GM21528 (cell line): ENCODE measurements around the gene SNX13.
"Not testable (repeated sequence)": the region's sequence is repeated elsewhere in the genome, so short reads cannot be mapped to it uniquely, and the experiment has no call there.

ENCODE experiments used
- ATAC-seq: cut with Tn5 transposase; IDR thresholded peaks from one replicate; pipeline ENCODE4 v1.9.1; 2021; ENCODE audit warnings: mild to moderate bottlenecking, moderate library complexity; ENCODE audit not compliant: unreplicated experiment, low FRiP score

SNX13 gene

DNA sequence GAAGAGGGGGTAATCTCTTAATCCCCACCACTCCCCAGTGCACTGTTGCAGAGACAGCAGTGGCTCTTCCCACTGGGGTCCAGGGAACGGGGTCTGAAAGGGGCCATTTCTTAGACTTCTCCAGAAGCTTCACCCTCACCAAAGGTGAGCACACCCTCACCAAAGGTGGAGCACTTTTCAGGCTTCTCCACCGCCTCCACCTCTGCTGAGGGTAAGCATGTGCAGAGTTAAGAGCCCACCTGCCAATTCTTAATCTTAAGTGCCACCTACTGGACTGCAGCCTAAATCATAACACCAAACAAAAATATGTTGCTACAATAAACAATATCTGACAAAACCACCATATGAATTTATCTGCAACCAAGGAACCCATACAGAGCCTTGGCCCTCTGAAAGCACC lies 27.0 kb downstream of the SNX13 start:
- no peak for ATAC-seq

DNA sequence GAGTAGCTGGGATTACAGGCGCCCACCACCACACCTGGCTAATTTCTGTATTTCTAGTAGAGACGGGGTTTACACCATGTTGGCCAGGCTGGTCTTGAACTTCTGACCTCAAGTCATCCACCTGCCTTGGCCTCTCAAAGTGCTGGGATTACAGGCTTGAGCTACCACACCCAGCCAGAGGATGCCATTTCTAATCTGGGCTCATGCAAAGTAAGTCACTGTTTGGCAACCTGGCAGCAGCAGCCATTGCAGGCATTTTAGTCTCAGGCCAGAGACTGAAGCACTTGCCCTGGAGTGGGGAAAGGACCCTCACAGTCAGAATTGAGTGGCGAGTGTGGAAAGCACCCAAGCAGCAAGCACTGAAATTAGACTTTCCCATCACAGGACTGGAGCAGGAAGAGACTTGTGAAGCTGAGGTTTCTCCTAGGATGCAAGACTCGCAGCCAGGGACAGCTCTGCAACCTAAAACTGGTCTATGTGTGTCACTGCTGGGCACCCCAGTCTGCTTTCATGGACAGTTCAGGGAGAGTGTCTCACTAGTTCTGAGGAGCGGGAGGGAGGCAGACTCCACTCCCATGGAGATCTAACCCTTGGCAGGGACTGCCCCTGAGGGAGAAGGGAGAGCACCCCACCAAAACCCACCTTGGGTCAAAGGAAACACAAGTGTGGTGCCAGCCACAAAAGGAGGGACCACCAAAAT lies 27.6 kb downstream of the SNX13 start:
- ATAC-seq, result no peak

DNA sequence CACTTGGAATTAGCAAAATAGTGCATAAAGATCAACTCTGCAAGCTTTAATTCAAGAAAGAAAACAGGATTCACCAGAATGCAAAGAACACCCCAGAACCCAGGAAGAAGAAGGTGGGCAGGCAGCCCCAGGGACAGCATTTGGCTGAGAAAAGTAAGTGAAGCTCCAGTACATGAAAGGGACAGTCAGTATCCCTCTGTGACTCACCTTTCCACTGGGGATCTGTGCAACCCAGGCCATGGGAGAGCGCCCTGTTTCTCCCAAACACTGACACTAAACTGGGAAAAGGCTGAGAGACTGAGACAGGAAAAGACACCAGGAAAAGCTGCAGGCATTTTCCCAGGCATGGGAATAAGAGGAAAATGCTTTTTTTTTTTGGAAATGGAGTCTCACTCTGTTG lies 28.2 kb downstream of the SNX13 start:
- ATAC-seq, result no peak

DNA sequence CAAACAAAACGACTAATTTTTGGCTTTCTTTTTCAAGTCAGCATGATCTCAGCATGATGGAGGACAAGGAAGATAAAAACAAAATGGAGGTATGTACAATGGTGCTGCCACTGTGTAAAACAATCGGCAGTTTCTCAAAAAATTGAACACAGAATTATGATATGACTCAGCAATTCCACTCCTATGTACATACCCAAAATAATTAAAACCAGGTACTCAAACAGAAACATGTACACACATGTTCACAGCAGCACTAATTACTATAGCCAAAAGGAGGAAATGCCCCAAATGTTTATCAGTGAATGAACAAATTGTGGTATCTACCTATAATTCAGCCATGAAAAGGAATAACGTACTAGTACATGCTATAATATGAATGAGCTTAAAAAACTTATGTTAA lies 29.9 kb downstream of the SNX13 start:
- no peak for ATAC-seq

DNA sequence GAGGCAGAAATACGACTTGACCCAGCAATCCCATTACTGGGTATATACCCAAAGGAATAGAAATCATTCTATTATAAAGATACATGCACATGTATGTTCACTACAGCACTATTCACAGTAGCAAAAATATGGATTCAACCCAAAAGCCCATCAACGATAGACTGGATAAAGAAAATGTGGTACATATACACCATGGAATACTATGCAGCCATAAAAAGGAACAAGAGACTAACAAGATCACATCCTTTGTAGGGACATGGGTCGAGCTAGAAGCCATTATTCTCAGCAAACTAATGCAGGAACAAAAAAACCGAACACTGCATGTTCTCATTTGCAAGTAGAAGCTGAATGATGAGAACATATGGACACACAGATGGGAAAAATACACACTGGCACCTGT lies 31.0 kb downstream of the SNX13 start:
- not testable (repeated sequence) for ATAC-seq

DNA sequence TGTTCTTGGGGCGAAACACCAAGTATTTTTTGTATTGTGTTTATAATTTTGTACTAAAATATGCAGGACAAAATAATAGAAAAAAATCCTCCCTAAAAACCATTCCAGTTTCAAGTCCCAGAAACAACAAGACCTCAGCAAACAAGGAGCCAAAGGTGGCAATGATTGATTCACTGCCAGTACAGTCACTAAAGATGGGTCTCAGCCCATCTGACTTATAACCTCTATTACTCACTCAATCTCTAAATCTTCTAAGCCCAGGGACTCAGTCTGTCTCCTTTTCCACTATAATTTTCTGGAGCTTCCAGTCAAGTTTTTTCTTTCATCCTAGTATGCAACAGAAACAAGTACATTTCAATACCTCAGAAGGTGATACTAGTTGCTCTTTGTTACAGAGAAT lies 33.3 kb downstream of the SNX13 start:
- no peak for ATAC-seq

DNA sequence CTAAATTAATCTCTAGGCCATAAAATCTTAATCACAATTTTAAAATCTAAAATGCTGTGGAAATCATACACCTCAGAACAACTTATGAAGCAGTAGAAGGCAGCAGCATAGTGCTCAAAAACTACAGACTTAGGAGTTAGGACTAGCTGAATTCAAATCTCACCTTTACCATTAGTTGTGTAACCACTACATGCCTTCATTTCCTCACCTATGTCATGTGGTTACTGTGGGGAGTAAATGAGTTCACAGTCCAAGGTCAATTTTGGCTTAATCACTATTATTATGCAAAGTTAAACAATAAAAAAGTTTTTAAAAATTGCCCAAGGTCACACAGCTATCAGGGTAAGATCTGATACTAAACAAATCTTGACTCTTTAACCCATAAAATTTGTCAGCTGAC lies 37.0 kb downstream of the SNX13 start:
- no peak for ATAC-seq

DNA sequence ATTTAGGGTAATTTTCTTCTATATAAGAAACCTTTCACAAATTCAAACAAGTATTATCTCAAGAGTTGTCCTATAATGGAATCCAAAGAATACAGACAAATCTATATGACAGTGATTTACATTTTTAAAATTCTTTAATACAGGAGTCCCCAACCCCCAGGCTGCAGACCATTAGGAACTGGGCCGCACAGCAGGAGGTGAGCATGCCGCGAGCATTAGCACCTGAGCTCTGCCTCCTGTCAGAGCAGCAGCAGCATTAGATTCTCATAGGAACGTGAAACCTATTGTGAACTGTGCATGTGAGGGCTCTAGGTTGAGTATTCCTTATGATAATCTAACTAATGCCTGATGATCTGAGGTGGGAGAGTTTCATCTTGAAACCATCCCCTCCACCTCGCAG lies 37.7 kb downstream of the SNX13 start:
- no peak for ATAC-seq

DNA sequence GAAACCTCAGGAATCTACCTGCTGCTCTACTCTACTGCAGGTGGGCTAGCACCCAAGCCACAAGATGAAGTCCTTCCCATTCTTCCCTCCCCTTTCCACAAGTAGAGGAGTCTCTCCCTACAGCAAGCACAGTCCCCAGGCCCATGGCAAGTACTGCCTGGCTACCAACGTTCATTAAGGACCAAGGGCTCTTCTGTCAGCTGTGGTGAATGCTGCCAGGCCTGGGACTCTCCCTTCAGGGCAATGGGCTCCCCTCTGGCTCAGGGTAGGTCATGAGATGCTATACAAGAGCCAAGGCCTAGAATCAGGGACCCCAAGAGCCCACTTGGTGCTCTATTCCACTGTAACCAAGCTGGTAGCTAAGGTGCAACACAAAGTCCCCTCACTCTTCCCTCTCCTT lies 39.8 kb downstream of the SNX13 start:
- no peak for ATAC-seq

DNA sequence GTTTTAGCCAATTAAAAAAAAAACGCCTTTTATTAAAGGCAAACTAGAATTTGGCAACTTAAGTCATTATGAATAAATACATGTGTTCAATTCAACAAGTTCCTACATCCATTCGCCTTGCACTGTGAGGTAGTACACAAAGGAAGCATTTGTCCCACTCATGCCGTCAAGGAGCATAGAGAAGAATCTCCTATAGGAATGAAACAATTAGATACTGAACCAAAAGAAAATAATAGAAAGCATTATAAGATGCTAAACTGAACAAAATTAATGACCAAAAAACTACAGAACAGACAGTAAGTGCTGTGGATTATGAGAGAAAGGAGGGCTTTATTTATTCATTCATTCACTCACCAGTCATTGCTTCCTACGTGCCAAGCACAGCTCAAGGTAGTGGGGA lies 42.2 kb downstream of the SNX13 start:
- ATAC-seq, result no peak

DNA sequence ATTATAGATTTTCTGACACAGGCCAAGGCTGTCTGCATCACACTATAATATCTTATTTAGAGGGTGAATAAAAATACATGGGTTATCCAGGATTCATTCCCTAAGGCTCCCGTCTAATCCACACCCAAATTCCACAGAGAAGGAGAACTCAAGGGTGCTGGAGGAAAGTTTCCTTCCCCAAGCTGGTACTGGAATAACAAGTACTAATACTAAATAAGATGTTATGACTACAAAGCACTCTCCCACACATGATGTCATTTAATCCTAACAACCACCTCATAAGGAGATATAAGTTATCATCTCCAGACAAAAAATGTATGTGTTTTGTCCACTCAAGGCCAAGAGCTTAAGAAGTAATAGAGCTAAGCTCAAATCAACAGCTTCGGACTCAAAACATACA lies 53.0 kb downstream of the SNX13 start:
- no peak for ATAC-seq

DNA sequence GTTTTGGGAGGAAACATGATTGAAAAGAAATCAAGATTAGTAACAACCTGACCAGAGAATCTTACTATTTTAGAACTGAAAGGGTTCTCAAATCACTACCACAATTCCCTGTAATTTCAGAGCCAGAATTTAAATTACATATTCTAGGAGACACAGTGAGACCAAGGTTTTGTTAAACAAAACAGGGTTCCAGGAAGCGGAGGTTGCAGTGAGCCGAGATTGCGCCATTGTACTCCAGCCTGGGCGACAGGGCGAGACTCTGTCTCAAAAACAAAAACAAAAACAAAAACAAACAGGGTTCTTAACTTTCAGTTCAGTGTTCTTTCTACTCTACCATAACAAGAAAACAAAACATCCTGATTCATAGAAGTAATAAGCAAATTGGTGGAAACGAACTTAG lies 57.6 kb downstream of the SNX13 start:
- no peak for ATAC-seq

DNA sequence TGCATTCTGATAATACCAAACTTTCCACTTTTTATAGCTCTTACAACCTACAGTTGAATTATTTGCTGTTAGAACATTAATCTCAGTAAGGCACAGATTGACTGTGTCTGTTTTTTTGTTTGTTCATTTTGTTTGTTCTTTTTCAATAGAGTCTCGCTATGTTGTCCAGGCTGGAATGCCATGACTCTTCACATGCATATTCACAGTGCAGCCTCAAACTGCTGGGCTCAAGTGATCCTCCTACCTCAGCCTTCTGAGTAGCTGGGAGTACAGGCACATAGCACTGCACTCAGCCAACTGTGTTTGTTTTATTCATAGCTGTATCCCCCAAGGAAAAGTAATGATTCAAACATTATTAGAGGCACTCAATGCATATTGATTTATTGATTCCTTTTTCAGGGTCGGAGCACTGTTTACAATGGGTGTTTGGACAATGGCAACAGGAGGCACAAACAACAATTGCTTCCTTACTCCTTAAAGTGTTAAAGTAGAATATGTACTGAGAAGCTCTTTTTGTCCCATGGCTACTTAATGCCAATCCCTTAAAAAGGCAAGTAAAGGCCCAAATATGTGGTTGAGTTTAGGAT lies 61.1 kb downstream of the SNX13 start:
- no peak for ATAC-seq

DNA sequence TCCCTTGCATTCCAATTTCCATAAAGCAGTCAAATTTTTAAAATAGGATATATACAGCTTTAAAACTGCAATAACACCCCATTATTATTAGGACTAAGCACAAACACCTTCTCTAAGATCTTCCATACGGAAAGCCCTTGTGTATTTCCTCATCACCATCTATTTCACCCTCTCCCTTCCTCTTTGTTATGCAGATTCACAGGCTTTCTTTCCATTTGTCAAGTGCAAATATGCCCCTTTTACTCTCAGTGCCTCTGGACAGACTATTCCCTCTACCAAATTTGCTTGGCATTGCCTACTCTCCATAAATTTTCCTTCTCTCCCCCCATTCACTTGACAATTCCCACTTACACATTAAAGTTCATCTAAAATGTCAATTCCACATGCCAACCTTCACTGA lies 61.7 kb downstream of the SNX13 start:
- no peak for ATAC-seq

DNA sequence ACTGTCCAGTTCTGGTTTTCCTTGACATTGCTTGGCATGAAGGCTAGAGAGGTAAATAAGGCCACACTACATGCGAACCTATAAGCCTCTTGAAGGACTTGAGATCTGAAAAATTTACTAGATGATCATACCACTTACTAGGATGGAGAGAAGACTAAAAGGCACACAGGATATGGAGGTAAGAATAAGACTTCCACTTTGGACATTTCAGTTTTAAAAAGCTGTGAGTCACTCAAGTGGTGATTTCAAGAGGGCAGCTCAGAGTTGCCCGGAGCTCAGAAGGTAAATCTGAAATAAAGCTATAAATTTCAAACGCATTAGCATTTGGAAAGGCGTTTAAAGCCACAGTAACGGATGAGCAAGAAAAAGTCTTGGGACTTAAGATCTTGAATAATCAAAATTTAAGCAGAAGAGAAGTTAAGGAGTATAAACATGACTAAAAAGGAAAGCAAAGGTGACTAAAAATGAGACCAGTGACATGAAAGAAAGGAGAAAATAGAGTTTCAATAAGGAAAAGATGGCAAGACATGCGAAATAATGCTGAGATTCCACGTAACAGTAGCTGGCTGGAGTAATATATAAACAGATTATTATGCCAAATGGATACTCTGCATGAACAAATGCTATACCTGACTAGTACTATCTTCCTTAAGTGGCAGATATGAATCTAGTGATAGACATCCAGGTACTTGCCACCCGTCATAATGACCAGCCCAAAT lies 68.3 kb downstream of the SNX13 start:
- no peak for ATAC-seq

DNA sequence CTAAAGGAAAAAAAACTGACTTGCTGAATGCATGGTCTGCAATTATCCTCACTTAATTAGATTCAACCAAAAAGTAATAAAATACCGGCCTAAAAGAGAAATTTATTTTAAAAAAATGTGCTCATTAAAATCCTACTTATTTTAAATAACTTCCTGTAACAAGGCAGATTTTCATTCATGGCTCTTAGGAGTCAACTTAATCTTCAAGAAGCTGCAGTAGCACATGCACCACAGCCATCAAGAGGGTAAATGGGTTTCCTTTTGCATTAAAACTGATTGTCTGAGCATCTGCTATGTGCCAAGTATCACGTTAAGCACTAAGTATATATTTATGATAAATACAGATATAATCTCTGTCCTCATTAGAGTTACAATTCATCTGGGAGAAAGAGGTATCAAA lies 69.9 kb downstream of the SNX13 start:
- no peak for ATAC-seq

DNA sequence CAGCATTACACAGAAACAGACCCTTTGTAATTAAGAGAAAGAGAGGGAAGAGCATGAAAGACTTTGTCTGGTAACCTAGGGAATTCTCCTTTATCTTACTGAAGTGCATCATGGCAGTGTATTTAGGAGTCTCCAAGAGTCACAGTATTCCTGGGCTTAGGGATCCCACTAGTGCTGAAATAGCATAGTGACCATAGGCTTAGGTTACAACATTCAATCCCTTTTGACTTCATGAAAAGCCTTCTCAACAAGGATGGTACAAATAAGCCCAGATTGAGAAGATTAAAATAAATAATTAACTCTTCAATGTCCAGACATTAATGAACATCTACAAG lies 76.5 kb downstream of the SNX13 start:
- no peak for ATAC-seq

DNA sequence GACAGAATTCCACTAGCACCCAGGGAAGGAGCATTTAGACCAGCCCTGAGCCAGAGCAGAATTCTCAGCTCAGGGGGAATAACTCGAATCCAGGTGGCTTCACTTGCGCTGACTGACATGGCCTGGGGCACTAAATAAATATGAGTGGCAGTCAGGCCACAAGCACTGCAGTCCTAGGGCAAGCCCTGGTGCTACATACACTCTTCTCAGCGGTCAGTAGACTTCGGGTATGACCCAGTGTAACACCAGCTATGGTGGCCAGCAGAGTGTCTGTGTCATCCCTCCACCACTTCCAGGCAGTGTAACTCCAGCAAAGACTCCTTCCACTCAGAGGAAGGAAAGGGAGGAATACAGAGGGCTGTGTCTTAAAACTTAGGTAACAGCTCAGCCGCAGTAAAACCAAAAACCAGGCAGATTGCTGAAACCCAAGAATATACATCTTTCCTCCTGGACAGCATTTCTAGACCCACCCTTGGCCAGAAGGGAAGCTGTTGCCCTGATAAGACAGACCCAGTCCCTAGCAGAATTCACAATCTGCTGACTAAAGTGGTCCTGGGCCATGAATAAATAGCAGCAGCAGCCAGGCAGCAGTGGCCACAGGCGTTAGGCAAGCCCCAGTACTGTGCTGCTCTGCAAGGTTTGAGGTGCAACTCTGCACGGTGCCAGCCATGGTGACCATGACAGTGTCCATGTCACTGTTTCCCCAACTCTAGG lies 77.0 kb downstream of the SNX13 start:
- ATAC-seq, result no peak

DNA sequence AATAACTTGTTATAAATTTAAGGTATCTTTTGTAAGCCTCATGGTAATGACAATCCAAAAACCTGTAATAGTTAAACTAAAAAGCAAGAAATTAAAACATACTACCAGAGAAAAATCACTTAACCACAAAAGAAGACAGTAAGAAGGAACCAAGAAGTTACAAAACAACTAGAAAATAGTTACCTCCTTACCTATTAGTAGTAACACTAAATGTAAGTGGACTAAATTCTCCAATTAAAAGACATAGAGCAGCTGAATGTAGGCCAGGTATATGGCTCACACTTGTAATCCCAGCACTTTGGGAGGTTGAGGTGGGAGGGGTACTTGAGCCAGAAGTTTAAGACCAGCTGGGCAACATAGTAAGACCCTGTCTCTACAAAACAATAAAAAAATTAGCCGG lies 84.0 kb downstream of the SNX13 start:
- no peak for ATAC-seq

DNA sequence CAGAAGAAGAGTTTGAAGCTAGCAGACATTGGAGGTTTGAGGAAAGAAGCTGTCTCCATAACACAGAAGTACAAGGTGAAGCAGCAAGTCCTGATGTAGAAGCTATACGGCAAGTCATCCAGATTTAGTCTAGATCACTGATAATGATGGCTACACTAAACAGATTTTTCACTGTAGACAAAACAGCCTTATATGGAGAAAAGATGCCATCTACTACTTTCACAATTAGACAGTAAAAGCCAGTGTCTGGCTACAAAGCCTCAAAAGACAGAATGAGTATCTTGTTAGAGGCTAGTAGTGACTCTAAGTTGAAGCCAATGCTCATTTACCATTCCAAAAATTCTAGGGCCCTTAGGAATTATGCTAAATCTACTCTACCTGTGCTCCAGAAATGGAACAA lies 85.1 kb downstream of the SNX13 start:
- no peak for ATAC-seq

DNA sequence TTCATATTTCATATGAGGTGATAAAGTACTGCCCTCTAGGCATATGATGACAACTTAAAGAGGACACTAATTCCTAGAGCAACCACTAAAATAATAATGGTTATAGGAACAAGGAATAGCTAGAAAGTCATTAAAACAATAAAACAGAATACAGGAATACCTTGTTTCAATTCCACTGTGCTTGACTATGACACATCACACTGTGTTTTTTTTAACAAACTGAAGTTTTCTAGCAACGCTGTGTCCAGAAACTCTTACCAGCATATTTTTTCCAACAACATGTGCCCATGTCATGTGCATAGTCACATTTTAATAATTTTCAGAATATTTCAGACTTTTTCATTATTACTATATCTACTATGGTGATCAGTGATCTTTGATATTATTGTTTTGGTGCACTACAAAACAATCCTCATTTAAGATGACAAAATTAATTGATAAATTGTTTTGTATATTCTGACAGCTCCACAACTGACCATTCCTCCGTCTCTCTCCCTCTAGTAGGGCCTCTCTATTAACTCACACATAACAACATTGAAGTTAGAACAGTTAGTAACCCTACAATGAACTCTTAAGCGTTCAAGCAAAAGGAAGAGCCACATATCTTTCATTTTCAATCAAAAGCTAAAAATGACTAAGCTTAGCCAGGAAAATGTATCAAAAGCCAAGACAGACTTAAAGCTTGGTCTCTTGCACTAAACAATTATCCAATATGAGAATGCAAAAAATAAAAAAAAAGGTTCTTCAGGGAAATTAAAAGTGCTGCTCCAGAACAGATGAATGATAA lies 85.8 kb downstream of the SNX13 start:
- ATAC-seq, result no peak
